GM21447 (cell line): ENCODE results near the gene PPIE.

Experiments
- ATAC-seq: cut with Tn5 transposase; IDR thresholded peaks from one replicate; pipeline ENCODE4 v1.9.1; 2021; ENCODE audit not compliant: unreplicated experiment

The PPIE gene

DNA sequence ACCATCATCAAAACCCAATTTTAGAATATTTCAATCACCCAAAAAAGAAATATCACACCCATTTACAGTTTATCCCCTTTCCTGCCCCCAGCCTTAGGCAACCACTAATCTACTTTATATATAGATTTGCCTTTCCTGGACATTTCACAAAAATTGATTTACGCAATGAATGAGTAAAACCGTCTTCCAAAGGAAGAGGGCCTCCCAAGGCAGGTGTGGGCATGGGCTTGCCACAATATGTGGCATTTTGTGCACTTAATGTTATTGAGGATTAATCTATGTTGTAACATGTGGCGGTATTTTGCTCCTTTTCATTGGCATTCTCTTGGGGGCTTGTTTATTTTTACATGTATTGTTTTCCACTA is 61.8 kb downstream of the PPIE start:
- ATAC-seq: no peak

DNA sequence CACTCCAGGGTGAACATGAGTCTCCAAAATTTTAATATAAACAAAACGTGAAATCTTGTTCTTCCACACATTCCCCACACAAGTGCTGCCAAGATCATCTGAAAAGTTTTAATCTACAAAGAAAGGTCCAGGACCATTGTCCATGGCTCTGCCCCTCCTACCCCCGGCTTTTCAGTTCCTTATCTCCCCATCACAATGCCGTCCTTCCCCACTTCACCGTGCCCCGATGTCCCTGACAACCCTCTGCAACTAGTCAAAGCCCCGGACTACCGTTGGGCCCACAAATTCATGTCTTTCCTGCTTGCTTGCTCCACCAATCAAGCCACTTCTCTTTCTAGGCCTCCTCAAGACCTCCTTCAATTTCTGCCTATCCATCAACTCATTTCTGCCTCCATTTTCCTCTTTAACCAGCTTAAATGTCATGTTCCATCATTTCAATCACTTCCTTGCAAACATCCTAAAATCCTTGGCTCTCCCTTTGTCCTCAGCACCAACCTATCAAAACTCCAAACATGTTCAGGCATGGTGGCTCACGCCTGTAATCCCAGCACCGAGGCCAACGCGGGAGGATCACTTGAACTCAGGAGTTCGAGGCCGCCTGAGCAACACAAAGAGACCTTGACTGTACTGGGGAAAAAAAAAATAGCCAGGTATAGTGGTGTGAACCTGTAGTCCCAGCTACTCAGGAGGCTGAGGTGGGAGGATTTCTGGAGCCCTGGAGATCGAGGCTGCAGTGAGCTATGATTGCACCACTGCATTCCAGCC is 64.0 kb downstream of the PPIE start:
- ATAC-seq: no peak

DNA sequence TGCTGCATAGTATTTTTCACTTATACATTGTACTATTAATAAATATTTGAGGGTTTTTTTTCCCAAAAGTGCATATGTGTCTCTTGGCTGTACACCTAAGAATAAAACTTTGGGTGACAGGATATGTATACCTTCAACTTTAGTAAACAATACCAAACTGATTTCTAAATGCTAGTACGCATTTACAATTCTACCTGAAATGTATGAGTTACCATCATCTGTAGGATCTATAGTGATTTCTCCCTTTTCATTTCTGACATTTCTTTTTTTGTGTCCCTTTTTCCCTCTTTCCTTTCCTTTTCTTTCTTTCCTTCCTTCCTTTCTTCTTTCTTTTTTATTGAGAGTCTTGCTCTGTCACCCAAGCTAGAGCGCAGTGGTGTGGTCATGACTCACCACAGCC is 66.7 kb downstream of the PPIE start:
- ATAC-seq: no peak

DNA sequence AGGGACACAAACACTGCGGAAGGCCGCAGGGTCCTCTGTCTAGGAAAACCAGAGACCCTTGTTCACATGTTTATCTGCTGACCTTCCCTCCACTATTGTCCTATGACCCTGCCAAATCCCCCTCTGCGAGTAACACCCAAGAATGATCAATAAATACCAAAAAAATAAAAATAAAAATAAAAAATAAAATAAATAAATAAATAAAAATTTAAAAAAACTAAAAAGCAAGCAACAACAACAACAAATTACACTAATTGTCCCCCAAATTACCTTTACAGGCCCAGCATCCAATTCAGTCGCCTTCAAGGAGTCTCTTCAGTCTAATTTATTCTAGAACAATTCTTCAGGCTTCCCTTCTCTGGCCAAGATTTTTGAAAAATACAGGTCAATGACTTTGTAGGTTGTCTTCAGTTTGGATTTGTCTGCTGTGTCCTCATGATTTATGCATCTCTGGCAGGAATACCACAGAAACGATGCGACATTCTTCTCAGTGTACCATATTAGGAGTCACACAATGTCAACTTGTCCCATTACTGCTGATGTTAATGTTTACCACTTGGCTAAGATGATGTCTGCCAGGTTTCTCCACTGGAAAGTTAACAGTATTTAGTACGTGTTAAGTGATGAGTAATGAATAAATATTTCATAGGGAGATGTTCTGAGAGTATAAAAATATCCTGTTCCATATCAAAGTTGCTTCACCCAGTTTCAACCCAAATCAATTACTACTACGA is 70.3 kb downstream of the PPIE start:
- ATAC-seq: no peak

GRCh38 chr1:39812913-39813312 is 74.2 kb downstream of the PPIE start:
- ATAC-seq: no peak
